HG03025 (cell line): ENCODE data around the gene NMS.
"Not testable (repeated sequence)": the region's sequence is repeated elsewhere in the genome, so short reads cannot be mapped to it uniquely, and the experiment has no call there.

Experiments used
- ATAC-seq: cut with Tn5 transposase; IDR thresholded peaks from one replicate; pipeline ENCODE4 v1.9.1; 2021; ENCODE audit warnings: mild to moderate bottlenecking, moderate library complexity; ENCODE audit not compliant: unreplicated experiment, low FRiP score

The NMS gene

DNA sequence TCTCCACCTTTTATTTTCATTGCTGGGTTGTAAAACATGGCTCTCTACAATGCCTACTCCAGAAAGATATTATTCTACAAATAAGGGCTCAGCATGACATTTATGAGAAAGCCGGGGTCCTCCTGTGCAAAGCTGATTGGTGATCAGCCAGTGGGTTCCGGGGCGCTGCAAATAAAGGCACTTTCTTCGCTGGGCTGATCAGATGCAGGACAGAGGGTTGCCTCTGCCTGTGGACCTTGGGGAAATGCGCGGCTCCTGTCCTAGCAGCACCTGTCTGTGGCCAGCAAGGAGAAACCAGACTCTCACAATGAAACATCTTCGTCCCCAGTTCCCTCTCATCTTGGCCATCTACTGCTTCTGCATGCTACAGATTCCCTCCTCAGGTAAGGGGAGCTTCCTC lies at the start of gene NMS:
TSS of gene NMS (plus strand) at position 301 of the 400 bp plus-strand sequence. CDS start at position 308, 7 bp downstream.
- no peak for ATAC-seq

- no peak for ATAC-seq
Measured at GRCh38 chr2:100422320-100423055, 47.8 kb upstream of the NMS start.

GRCh38 chr2:100423631-100424030 lies 46.7 kb upstream of the NMS start:
- ATAC-seq: no peak

DNA sequence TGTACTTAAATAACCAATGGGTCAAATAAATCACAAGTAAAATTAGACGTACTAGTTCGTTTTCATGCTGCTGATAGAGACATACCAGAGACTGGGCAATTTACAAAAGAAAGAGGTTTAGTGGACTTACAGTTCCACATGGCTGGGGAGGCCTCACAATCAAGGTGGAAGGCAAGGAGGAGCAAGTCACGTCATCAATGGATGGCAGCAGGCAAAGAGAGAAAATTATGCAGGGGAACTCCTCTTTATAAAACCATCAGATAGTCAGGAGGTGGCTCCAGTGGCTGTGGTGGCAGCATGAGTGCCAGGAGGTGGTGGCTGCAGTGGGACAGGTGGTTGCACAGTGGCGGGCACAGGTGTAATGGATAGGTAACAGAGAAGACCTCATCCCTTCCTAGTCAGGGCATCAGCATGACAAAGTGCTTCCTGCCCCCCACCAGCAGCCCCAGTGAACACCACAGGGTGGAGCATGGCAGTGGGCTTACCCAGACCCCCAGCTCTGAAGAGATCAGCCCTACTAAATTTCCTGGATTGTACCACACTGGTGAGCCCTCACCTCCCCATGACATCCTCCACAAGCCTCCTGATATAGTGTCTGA lies 45.9 kb upstream of the NMS start:
- no peak for ATAC-seq

- no peak for ATAC-seq
Measured at GRCh38 chr2:100425107-100425506, 45.2 kb upstream of the NMS start.

- ATAC-seq: no peak
Measured at GRCh38 chr2:100425573-100426383, 44.5 kb upstream of the NMS start.

GRCh38 chr2:100426384-100426720 lies 43.9 kb upstream of the NMS start:
- ATAC-seq: no peak

- ATAC-seq: no peak
Measured at GRCh38 chr2:100427111-100427510, 43.2 kb upstream of the NMS start.

- no peak for ATAC-seq
Measured at GRCh38 chr2:100427627-100428258, 42.5 kb upstream of the NMS start.

DNA sequence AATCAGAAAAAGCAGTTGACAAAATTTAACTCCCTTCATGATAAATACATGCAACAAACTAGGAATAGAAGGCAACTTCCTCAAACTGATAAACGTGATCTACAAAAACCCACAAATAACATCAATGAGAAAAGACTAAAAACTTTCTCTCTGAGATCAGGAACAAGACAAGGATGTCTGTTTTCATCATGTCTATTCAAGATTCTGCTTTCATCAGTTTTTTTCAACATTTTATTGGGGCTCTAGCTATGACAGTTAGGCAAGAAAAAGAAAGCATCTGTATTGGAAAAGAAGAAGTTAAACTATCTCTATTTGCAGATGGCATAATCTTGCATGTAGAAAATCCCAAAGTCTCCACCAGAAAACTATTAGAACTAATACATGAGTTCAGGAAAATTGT lies 40.6 kb upstream of the NMS start:
- no peak for ATAC-seq

- no peak for ATAC-seq
Measured at GRCh38 chr2:100437751-100438150, 32.5 kb upstream of the NMS start.

GRCh38 chr2:100446696-100447095 lies 23.6 kb upstream of the NMS start:
- ATAC-seq: no peak

DNA sequence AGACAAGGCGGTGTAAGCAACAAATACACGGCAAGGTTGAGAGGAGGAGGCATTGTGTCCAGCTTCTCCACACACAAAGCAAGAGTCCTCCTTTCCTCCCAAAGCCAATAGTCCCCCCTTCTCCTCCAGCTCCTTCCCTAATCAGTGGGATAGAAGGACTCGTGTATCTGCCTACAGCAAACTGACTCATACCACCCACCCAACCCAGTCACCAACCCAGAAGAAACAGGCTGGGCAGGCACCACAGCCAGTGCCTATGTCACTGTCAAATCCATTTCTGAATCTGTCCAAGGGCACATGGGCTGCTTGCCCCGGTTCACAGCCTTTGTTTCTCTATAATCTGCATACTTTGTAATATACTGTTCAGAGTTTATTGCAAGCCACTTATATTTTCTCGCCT lies 19.2 kb upstream of the NMS start:
- no peak for ATAC-seq

DNA sequence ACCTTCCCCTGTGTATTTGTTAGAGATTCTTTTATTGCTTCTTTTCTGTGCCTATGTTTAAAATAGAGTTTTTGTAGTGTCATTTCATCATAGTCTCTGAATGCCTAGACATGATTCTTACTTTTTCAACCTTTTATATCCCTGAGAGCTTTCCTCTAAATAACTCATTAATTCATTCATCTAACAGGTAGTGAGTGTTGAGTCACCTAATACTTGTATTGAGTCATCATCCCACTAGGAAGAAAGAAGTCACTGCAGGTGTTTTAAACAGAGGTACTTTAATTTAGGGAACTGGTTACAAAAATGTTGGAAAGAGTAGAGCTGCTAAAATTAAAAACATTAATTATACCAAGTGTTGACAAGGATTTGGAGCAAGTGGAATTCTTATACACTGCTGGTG lies 18.5 kb upstream of the NMS start:
- ATAC-seq: no peak

DNA sequence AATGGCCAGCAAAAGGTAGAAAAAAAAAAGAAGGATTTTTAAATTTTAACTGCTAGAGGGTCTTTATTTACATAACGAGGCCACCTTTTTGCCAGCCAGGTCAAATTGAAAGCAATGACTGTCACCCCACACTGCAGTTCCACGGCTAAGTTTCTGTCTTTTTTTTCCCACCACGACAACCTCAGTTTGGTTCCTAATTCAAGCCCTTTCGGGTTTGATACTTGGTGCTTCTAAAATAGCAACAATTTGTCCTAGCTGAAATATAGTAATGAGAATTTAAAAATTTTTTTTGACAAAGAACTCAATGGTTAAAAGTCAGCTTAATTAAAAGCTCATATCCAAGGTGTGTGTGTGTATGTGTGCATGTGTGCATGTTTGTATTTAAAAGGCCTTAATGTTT lies 16.4 kb upstream of the NMS start:
- no peak for ATAC-seq

DNA sequence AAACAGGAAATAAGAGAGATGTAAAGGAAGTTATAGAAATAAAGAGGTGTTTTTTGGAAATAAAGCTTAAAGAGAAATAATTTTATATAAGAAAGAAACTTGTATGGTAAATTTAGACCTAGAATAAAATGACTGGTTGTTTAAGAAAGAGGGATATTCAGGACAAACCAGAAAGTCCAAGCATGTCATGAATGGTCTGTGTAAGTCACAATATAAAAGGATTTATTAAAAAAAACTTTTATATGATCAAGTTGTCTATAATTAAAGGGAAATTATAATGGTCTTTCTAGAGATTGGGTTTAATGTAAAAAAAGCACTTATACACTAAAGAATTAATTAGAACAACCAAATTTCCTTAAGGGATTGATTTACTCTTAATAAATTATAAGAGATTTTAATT lies 13.9 kb upstream of the NMS start:
- not testable (repeated sequence) for ATAC-seq

- no peak for ATAC-seq
Measured at GRCh38 chr2:100460904-100461530, 9.3 kb upstream of the NMS start.

DNA sequence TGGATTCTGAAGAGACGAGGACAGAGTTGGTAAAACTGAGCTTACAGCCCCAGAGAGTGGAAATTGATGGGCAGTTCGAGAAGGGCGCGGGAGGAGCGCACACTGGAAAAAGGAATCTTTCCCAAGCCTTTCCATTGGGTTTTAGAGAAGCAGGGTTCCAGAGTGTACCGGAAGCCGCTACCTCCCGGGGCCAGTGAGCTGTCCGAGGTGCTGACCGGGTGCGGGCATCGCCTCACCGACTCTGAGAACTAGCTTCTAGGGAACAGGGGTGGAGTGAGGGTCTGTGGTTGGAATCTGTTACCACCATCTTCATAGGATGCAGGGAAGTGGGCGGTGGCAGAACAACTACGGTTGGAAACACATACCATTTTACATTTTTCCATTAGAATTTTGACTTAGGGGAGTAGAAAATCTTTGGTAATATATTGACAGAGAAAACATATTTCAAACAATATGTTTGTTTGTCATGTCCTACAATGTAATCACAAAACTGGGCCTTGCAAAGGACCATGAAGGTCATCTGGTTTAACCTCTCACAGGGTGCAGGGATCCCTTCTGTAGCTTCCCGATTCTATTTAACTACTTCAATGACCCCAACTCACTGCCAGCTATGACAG lies 724 bp downstream of the NMS start:
- ATAC-seq: no peak

GRCh38 chr2:100476606-100477005 lies 6.3 kb downstream of the NMS start:
- ATAC-seq: no peak

DNA sequence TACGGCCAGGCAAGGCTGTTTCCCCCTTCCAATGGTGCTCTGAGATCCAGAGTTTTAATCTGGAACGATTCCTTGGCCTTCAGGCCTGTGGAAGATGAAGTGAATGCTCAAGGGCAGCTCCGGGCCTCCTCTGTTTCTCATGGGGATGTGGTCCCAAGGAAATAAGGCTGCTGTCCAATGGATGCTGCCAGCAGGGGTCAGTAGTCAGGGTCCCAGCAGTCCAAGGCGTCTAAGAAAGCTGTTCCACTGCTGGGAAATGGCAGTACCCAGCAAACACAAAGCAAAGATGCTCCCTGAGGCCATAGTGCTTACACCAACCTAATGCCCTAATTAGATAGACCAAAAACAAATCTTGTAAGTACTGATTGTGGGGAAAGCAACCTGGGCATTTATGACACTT lies 12.5 kb downstream of the NMS start:
- no peak for ATAC-seq
